Stimulated activated memory B cell treated with anti-CD40 and anti-IgM and Interleukin-4, amounts not matched to agents 10 μg/mL and 1 μg/mL and 100 μg/mL, for 72 hours (primary cell): ENCODE measurements around the gene IL11.

Source experiments
- ATAC-seq: fragments of 150-1000 bp; cut with Tn5 transposase; 2 replicates; pipeline ENCODE4 v1.10.0; 2021
- H3K27ac Mint-ChIP-seq: one replicate; pipeline ENCODE4 v1.8.0; 2022; ENCODE audit warnings: mild to moderate bottlenecking, mixed read lengths
- H3K27me3 Mint-ChIP-seq: one replicate; pipeline ENCODE4 v1.8.0; 2022; ENCODE audit warnings: mixed read lengths
- H3K36me3 Mint-ChIP-seq: one replicate; pipeline ENCODE4 v1.8.0; 2022; ENCODE audit warnings: mixed read lengths
- H3K4me1 Mint-ChIP-seq: one replicate; pipeline ENCODE4 v1.8.0; 2022; ENCODE audit warnings: mixed read lengths
- H3K4me3 Mint-ChIP-seq: one replicate; pipeline ENCODE4 v1.8.0; 2022; ENCODE audit warnings: mild to moderate bottlenecking, moderate library complexity, mixed read lengths
- H3K9me3 Mint-ChIP-seq: one replicate; pipeline ENCODE4 v1.8.0; 2022; ENCODE audit warnings: mixed read lengths

Gene IL11

GRCh38 chr19:55400281-55401087, 30.2 kb upstream of the IL11 start:
- Mint-ChIP-seq H3K27ac (no peak overlapping the region), H3K9me3 (peaks cover 2% of the 10 kb centered on the region), H3K4me3 (no peak overlapping the region), H3K36me3 (peaks cover 35% of the 10 kb centered on the region), H3K4me1 (peaks cover 17% of the 10 kb centered on the region), H3K27me3 (no peaks in the 10 kb centered on the region)
- no peak for ATAC-seq

DNA sequence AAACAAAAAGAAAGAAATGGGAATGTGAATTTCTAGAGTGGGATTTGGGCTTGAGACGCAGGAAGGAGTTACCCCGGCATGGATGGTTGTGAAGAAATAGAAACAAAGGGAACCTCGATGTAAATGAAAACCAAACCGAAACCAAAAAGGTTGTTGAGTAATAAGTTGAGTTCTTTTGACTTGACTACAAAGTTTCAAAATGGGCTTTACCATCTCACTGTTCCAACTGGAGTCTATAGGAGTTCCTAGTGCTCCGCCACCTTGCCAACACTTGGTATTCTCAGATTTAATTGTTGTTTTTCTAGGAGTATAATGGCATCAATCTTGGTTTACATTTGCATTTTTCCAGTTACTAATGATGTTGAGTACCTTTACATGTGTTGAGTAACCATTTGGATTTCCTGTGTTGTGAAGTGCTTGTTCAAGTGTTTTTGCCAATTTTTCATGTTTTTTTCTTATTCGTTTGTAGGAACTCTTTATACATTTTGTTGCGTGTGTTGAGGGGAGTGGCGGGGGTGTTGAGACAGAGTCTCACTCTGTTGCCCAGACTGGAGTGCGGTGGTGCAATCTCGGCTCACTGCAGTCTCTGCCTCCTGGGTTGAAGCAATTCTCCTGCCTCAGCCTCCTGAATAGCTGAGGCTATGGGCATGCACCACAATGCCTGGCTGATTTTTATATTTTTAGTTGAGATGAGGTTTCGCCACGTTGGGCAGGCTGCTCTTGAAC, 28.1 kb upstream of the IL11 start:
- Mint-ChIP-seq H3K27me3 (no peaks in the 10 kb centered on the region), H3K27ac (no peak overlapping the region)

GRCh38 chr19:55392820-55393761, 22.8 kb upstream of the IL11 start:
- no peak overlapping the region for H3K27ac Mint-ChIP-seq
- H3K27me3 Mint-ChIP-seq = no peaks in the 10 kb centered on the region
- H3K4me1 Mint-ChIP-seq = peaks cover 37% of the 10 kb centered on the region
- H3K9me3 Mint-ChIP-seq = no peaks in the 10 kb centered on the region
- H3K36me3 Mint-ChIP-seq = peaks cover 30% of the 10 kb centered on the region
- ATAC-seq = no peak
- no peak overlapping the region for H3K4me3 Mint-ChIP-seq

More for the DNA sequence above, 28.1 kb upstream of the IL11 start:
- Mint-ChIP-seq H3K9me3 (peaks cover 2% of the 10 kb centered on the region), H3K4me3 (no peak overlapping the region), H3K4me1 (peaks cover 14% of the 10 kb centered on the region), H3K36me3 (peaks cover 25% of the 10 kb centered on the region)
- ATAC-seq = no peak

- no peak for ATAC-seq
- Mint-ChIP-seq H3K4me1 (peaks cover 45% of the 10 kb centered on the region), H3K27me3 (no peaks in the 10 kb centered on the region), H3K9me3 (no peaks in the 10 kb centered on the region), H3K4me3 (no peak overlapping the region), H3K27ac (no peak overlapping the region), H3K36me3 (peaks cover 39% of the 10 kb centered on the region)
Measured at GRCh38 chr19:55391702-55392615, 21.7 kb upstream of the IL11 start.

- Mint-ChIP-seq H3K36me3 (peaks cover 46% of the 10 kb centered on the region), H3K9me3 (no peaks in the 10 kb centered on the region), H3K27ac (no peak overlapping the region), H3K4me1 (peaks cover 52% of the 10 kb centered on the region), H3K4me3 (no peak overlapping the region), H3K27me3 (no peaks in the 10 kb centered on the region)
- ATAC-seq = no peak
Measured at GRCh38 chr19:55391191-55391670, 21.0 kb upstream of the IL11 start.

DNA sequence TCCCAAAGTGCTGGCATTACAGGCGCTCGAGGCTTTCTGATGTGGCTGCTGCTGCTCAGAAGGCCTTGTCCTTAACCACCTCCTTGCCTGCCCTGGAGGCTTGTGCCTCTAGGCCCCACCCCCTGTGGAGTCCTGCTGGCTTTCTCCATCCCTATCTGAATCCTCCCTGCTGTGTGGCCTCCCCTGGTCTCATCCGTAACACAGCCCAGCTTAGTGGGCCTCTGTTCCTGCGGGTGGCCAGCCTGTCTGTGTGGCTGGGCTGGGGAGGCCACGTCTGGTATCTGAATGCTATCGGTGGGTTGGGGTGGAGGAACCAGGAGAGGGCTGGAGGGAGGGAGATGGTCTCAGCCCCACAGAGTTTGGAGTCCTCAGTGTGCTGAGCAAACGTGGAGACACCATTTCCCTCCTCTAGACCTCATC, 20.2 kb upstream of the IL11 start:
- peaks cover 53% of the 10 kb centered on the region for H3K4me1 Mint-ChIP-seq
- peak overlapping the region; percentile 10 for H3K4me3 Mint-ChIP-seq
- peak overlapping the region; percentile 52 for H3K27ac Mint-ChIP-seq

GRCh38 chr19:55389386-55390317, 19.4 kb upstream of the IL11 start:
- Mint-ChIP-seq H3K4me3 (peak overlapping the region; percentile 27), H3K9me3 (no peaks in the 10 kb centered on the region), H3K4me1 (peaks cover 61% of the 10 kb centered on the region), H3K36me3 (peaks cover 53% of the 10 kb centered on the region), H3K27ac (peak overlapping the region; percentile 52), H3K27me3 (no peaks in the 10 kb centered on the region)
- no peak for ATAC-seq

More for the DNA sequence above, 20.2 kb upstream of the IL11 start:
- peaks cover 53% of the 10 kb centered on the region for H3K36me3 Mint-ChIP-seq
- no peak for ATAC-seq
- H3K27me3 Mint-ChIP-seq = no peaks in the 10 kb centered on the region
- no peaks in the 10 kb centered on the region for H3K9me3 Mint-ChIP-seq

DNA sequence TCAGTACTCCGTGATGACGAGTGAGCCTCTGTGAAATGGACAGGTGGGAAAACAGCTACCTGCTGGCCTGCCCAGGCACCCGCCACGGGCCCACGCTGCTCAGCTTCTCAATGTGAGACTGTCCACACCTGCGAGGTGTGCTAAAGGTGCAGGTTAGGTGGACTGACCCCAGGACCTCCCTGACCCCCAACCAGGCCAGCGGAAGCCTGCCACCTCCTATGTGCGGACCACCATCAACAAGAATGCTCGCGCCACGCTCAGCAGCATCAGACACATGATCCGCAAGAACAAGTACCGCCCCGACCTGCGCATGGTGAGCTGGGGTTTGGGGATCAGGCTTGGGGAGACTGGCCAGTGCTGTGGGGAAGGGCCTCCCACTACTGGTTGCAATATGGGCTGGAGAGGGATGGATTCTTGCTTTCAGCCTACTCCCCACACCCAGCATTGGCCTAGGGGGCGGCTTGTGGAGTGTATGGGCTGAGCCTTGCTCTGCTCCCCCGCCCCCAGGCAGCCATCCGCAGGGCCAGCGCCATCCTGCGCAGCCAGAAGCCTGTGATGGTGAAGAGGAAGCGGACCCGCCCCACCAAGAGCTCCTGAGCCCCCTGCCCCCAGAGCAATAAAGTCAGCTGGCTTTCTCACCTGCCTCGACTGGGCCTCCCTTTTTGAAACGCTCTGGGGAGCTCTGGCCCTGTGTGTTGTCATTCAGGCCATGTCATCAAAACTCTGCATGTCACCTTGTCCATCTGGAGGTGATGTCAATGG, 17.7 kb upstream of the IL11 start:
- ATAC-seq = no peak
- H3K36me3 Mint-ChIP-seq = peaks cover 53% of the 10 kb centered on the region
- H3K4me3 Mint-ChIP-seq = peak overlapping the region; percentile 100
- H3K9me3 Mint-ChIP-seq = no peaks in the 10 kb centered on the region
- peaks cover 71% of the 10 kb centered on the region for H3K4me1 Mint-ChIP-seq
- H3K27me3 Mint-ChIP-seq = no peaks in the 10 kb centered on the region
- H3K27ac Mint-ChIP-seq = peak overlapping the region; percentile 99

GRCh38 chr19:55386493-55386971, 16.3 kb upstream of the IL11 start:
- Mint-ChIP-seq H3K27me3 (no peaks in the 10 kb centered on the region), H3K4me1 (peaks cover 79% of the 10 kb centered on the region), H3K36me3 (peaks cover 53% of the 10 kb centered on the region), H3K4me3 (peak overlapping the region; percentile 100), H3K9me3 (no peaks in the 10 kb centered on the region), H3K27ac (peak overlapping the region; percentile 99)
- ATAC-seq = no peak

- Mint-ChIP-seq H3K36me3 (peaks cover 52% of the 10 kb centered on the region), H3K4me1 (peaks cover 77% of the 10 kb centered on the region), H3K9me3 (no peaks in the 10 kb centered on the region), H3K4me3 (peak within 1 kb of the TSS; percentile 100), H3K27ac (peak within 1 kb of the TSS; percentile 99), H3K27me3 (no peaks in the 10 kb centered on the region)
- ATAC-seq = peak; percentile 90
Measured at GRCh38 chr19:55385724-55386492, 15.6 kb upstream of the IL11 start, which contains the start of gene RPL28. TSS of gene RPL28 (plus strand) at chr19:55385932. CDS start at chr19:55386358, 426 bp downstream.

- Mint-ChIP-seq H3K4me3 (peak overlapping the region; percentile 100), H3K27me3 (no peaks in the 10 kb centered on the region), H3K27ac (peak overlapping the region; percentile 99), H3K4me1 (peaks cover 69% of the 10 kb centered on the region), H3K9me3 (no peaks in the 10 kb centered on the region), H3K36me3 (peaks cover 44% of the 10 kb centered on the region)
- ATAC-seq = peak; percentile 87
Measured at GRCh38 chr19:55384920-55385723, 14.9 kb upstream of the IL11 start.
